ENCODE data around the gene CA4.
"Not testable (repeated sequence)": the region's sequence is repeated elsewhere in the genome, so short reads cannot be mapped to it uniquely, and the experiment has no call there.

The CA4 gene

GRCh38 chr17:60107526-60108257 is 42.1 kb upstream of the CA4 start:
- TF ChIP-seq, protein P1, sequence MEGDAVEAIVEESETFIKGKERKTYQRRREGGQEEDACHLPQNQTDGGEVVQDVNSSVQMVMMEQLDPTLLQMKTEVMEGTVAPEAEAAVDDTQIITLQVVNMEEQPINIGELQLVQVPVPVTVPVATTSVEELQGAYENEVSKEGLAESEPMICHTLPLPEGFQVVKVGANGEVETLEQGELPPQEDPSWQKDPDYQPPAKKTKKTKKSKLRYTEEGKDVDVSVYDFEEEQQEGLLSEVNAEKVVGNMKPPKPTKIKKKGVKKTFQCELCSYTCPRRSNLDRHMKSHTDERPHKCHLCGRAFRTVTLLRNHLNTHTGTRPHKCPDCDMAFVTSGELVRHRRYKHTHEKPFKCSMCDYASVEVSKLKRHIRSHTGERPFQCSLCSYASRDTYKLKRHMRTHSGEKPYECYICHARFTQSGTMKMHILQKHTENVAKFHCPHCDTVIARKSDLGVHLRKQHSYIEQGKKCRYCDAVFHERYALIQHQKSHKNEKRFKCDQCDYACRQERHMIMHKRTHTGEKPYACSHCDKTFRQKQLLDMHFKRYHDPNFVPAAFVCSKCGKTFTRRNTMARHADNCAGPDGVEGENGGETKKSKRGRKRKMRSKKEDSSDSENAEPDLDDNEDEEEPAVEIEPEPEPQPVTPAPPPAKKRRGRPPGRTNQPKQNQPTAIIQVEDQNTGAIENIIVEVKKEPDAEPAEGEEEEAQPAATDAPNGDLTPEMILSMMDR (IDR thresholded peaks at IDR 0.05; ENCODE audit: low read depth, low read length), result no peak
- TF ChIP-seq, protein P2, sequence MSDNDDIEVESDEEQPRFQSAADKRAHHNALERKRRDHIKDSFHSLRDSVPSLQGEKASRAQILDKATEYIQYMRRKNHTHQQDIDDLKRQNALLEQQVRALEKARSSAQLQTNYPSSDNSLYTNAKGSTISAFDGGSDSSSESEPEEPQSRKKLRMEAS (IDR thresholded peaks at IDR 0.05; ENCODE audit: low read depth, low read length), result no peak
- TF ChIP-seq POLR2A (IDR thresholded peaks at IDR 0.05; ENCODE audit: extremely low read depth, insufficient read length), result no peak
- no peak for TF ChIP-seq MYC (IDR thresholded peaks at IDR 0.05; ENCODE audit: low read depth, low read length)
- no peak for DNase-seq (ENCODE audit: low read depth)
- H3K4me3 ChIP-seq (ENCODE audit: low read depth, low read length), result no peak overlapping the region

- DNase-seq (ENCODE audit: low read depth); H3K4me3 ChIP-seq (ENCODE audit: low read depth, low read length): not testable (repeated sequence)
These were observed 41.5 kb upstream of the CA4 start for GRCh38 chr17:60108309-60108708.

GRCh38 chr17:60108712-60109111 is 41.1 kb upstream of the CA4 start:
- no peak for DNase-seq (ENCODE audit: low read depth)
- TF ChIP-seq, protein P2 (IDR thresholded peaks at IDR 0.05; ENCODE audit: low read depth, low read length), result no peak
- TF ChIP-seq, protein P1 (IDR thresholded peaks at IDR 0.05; ENCODE audit: low read depth, low read length), result no peak
- TF ChIP-seq MYC (IDR thresholded peaks at IDR 0.05; ENCODE audit: low read depth, low read length), result no peak
- TF ChIP-seq POLR2A (IDR thresholded peaks at IDR 0.05; ENCODE audit: extremely low read depth, insufficient read length), result no peak
- no peak overlapping the region for H3K4me3 ChIP-seq (ENCODE audit: low read depth, low read length)

GRCh38 chr17:60109161-60109560 is 40.6 kb upstream of the CA4 start:
- no peak for DNase-seq (ENCODE audit: low read depth)
- H3K4me3 ChIP-seq (ENCODE audit: low read depth, low read length), result no peak overlapping the region
- TF ChIP-seq, protein P2 (IDR thresholded peaks at IDR 0.05; ENCODE audit: low read depth, low read length), result no peak
- no peak for TF ChIP-seq POLR2A (IDR thresholded peaks at IDR 0.05; ENCODE audit: extremely low read depth, insufficient read length)
- no peak for TF ChIP-seq MYC (IDR thresholded peaks at IDR 0.05; ENCODE audit: low read depth, low read length)
- TF ChIP-seq, protein P1 (IDR thresholded peaks at IDR 0.05; ENCODE audit: low read depth, low read length), result no peak

- TF ChIP-seq, protein P1 (IDR thresholded peaks at IDR 0.05; ENCODE audit: low read depth, low read length), result no peak
- no peak for TF ChIP-seq MYC (IDR thresholded peaks at IDR 0.05; ENCODE audit: low read depth, low read length)
- TF ChIP-seq POLR2A (IDR thresholded peaks at IDR 0.05; ENCODE audit: extremely low read depth, insufficient read length), result no peak
- no peak overlapping the region for H3K4me3 ChIP-seq (ENCODE audit: low read depth, low read length)
- DNase-seq (ENCODE audit: low read depth), result no peak
These were observed 39.2 kb upstream of the CA4 start for GRCh38 chr17:60110586-60110985.

GRCh38 chr17:60111661-60112060 is 38.1 kb upstream of the CA4 start:
- H3K4me3 ChIP-seq (ENCODE audit: low read depth, low read length); DNase-seq (ENCODE audit: low read depth): not testable (repeated sequence)

DNA sequence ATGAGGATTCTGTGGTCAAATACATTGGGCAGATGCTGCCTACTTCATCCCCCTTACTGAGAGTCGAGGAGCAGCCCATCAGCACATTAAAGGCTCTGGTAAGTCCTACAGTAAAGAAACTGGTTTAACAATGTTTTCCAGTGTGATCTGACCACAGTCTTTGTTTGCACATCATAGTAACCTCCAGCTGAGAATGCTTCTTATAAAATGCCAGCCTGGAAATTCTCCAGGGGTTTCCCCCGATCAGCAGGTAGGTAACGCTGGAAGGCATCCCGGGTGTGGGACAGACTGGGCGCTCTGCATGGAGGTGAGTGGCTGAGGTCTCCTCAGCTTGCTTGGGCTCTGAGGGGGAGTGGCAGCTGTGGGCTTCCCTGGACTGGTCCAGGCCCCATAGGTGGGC is 34.4 kb upstream of the CA4 start:
- not testable (repeated sequence) for H3K4me3 ChIP-seq (ENCODE audit: low read depth, low read length); DNase-seq (ENCODE audit: low read depth)

DNA sequence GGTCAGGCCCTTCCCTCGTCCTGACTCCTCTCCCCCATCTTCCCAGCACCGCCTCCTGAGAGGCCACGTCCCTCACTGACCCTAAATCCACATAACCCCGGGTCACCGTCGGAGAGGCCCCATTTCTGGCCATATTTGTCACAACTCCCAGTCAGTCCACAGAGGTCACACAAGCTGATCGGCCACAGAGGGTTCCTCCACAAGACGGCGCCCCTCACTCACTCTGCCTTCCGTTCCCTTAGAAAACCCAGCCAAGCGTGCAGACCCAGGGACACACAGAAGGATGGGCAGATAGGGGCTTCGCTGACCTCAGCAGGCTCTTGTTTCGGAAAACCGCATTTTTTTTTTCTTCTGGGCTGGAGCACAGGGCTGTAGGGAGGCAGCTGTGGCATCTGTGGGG is 33.6 kb upstream of the CA4 start:
- H3K4me3 ChIP-seq (ENCODE audit: low read depth, low read length); DNase-seq (ENCODE audit: low read depth): not testable (repeated sequence)

GRCh38 chr17:60119162-60119561 is 30.6 kb upstream of the CA4 start:
- H3K4me3 ChIP-seq (ENCODE audit: low read depth, low read length); DNase-seq (ENCODE audit: low read depth): not testable (repeated sequence)

GRCh38 chr17:60119807-60120748 is 29.7 kb upstream of the CA4 start:
- not testable (repeated sequence) for H3K4me3 ChIP-seq (ENCODE audit: low read depth, low read length); DNase-seq (ENCODE audit: low read depth)

Data from NB4 (cell line).